ENCODE results near the gene PCDH1. TPM values are rescaled to one million over a fixed set of nuclear protein-coding genes. Genes with fewer than 3 reads are reported as not detected.
A peak's percentile ranks its signal among the peaks of the same experiment; 100 is the strongest.

Gene PCDH1
- total RNA-seq, 4 donors from 2014 or later: 19.9 to 55.5 (median 44.9) TPM

DNA sequence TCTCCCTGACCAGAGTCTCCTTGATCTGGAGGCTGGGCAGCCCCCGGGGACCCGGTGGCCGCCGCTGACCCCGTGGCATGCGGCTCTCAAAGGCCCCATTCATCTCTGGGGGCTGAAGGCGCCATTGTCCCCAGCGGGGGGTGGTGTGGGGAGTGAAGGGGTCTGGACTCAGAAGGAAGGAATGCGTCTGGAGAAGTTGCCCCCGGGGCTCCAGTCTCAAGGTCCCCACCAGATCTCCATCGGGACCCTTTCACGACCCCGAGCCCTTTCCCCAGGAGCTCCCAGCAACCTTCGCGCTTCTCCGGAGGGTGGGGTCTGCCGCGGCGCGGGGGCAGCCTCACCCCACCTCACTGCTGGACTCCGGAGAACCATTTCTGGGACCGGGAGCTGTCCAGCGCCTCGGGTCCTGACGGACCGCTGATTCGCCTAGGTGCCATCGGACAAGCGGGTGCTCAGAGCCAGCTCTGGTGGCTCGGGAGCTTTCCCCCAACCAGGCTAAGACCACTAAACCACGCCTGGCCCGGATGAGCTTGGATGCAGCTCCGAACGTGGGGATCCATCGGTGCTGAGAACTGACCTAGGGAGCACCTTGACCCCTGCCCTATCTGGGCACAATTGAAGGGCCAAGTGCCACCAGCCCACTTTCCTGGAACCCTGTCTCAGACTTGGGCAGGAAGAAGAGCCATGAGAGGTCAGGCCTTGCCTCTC, 5.1 kb upstream of the PCDH1 start:
- Histone ChIP-seq H3K9me3 (no peaks in the 10 kb centered on the region), H3K36me3 (no peaks in the 10 kb centered on the region), H3K4me1 (peaks cover 0 to 55% (median 19%) of the 10 kb centered on the region in 4 donors), H3K27me3 (peaks cover 0 to 22% of the 10 kb centered on the region in 2 donors), H3K27ac (peak overlapping the region in 2 of 4 donors; percentile 74 to 91), H3K4me3 (peak overlapping the region in 3 of 4 donors; percentile 9 to 32 (median 12))
- no peak for TF ChIP-seq EP300 (IDR thresholded peaks at IDR 0.05)
- WGBS, 2 donors: 1 to 2% methylated on average over 10 to 35 of the region's 35 CpGs
- no peak for DNase-seq (ENCODE audit: low spot score in 2 of 2)

DNA sequence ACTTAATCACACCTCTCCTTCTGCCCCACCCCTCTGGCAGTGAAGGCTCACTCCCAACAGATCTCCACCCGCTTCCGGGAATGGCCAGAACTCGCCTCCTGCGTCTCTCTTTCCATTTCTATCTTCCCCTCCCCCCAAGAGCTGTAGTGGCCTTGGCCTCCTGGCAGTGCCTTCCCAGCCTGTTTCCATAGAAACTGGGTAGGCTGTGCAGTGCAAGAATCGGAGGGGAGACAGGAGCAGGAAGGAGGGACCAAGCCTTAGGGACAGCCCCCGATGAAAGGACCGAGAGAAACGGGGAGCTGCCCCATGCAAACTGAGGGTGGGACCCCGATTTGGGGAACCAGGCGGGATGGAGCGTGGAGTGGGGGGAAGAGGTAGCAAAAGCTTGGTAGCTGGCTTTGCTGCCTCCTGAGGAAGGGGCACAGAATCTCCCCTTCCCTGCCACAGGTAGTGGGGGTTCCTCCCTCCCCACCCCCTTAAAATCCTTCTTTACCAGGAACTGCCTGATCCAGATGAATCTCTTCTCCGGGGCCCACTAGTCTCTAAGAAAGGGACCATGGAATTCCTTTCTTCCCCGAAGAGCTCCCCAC, 4.5 kb upstream of the PCDH1 start:
- TF ChIP-seq, protein P1, sequence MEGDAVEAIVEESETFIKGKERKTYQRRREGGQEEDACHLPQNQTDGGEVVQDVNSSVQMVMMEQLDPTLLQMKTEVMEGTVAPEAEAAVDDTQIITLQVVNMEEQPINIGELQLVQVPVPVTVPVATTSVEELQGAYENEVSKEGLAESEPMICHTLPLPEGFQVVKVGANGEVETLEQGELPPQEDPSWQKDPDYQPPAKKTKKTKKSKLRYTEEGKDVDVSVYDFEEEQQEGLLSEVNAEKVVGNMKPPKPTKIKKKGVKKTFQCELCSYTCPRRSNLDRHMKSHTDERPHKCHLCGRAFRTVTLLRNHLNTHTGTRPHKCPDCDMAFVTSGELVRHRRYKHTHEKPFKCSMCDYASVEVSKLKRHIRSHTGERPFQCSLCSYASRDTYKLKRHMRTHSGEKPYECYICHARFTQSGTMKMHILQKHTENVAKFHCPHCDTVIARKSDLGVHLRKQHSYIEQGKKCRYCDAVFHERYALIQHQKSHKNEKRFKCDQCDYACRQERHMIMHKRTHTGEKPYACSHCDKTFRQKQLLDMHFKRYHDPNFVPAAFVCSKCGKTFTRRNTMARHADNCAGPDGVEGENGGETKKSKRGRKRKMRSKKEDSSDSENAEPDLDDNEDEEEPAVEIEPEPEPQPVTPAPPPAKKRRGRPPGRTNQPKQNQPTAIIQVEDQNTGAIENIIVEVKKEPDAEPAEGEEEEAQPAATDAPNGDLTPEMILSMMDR (IDR thresholded peaks at IDR 0.05): no peak
- no peak for TF ChIP-seq EP300 (IDR thresholded peaks at IDR 0.05)
- TF ChIP-seq POLR2A (IDR thresholded peaks at IDR 0.05): no peak
- H3K9me3 ChIP-seq: no peaks in the 10 kb centered on the region
- peak overlapping the region in 2 of 4 donors; percentile 74 to 91 for H3K27ac ChIP-seq
- H3K27me3 ChIP-seq: peaks cover 0 to 25% of the 10 kb centered on the region in 2 donors
- DNase-seq (ENCODE audit: low spot score in 2 of 2): no peak
- peaks cover 0 to 59% (median 22%) of the 10 kb centered on the region in 4 donors for H3K4me1 ChIP-seq
- peak overlapping the region in 2 of 4 donors; percentile 12 to 32 for H3K4me3 ChIP-seq
- 8 to 14% methylated on average over 12 to 13 of the region's 13 CpGs for WGBS, 2 donors
- H3K36me3 ChIP-seq: no peaks in the 10 kb centered on the region

DNA sequence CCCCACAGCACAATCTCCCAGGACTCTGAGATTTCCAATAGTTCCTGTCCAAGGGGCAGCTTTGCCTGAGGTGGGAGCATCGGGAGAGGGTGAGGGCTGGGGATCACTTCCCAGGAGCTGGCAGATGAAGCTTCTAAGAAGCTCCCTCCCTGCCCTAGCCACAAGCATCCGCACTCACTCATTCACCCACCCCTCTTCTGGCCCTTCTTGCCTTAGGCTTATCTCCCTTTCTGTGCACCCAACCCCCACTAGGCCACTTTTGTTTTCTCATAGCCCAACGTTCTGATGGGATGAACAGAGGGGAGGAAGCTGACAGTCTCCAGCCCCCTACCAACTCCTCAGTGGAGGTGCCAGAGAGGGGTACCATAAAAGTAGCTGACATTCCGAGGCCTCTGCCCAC, 3.7 kb upstream of the PCDH1 start:
- no peaks in the 10 kb centered on the region for H3K36me3 ChIP-seq
- peaks cover 0 to 67% (median 26%) of the 10 kb centered on the region in 4 donors for H3K4me1 ChIP-seq
- TF ChIP-seq, protein P1 (IDR thresholded peaks at IDR 0.05): no peak
- no peak for TF ChIP-seq EP300 (IDR thresholded peaks at IDR 0.05)
- TF ChIP-seq POLR2A (IDR thresholded peaks at IDR 0.05): no peak
- H3K4me3 ChIP-seq: no peak overlapping the region
- peaks cover 0 to 33% of the 10 kb centered on the region in 2 donors for H3K27me3 ChIP-seq
- peak overlapping the region in 2 of 4 donors; percentile 74 to 91 for H3K27ac ChIP-seq
- H3K9me3 ChIP-seq: no peaks in the 10 kb centered on the region
- WGBS, 2 donors: 15 to 19% methylated on average over 4 of the region's 4 CpGs
- no peak for DNase-seq (ENCODE audit: low spot score in 2 of 2)

DNA sequence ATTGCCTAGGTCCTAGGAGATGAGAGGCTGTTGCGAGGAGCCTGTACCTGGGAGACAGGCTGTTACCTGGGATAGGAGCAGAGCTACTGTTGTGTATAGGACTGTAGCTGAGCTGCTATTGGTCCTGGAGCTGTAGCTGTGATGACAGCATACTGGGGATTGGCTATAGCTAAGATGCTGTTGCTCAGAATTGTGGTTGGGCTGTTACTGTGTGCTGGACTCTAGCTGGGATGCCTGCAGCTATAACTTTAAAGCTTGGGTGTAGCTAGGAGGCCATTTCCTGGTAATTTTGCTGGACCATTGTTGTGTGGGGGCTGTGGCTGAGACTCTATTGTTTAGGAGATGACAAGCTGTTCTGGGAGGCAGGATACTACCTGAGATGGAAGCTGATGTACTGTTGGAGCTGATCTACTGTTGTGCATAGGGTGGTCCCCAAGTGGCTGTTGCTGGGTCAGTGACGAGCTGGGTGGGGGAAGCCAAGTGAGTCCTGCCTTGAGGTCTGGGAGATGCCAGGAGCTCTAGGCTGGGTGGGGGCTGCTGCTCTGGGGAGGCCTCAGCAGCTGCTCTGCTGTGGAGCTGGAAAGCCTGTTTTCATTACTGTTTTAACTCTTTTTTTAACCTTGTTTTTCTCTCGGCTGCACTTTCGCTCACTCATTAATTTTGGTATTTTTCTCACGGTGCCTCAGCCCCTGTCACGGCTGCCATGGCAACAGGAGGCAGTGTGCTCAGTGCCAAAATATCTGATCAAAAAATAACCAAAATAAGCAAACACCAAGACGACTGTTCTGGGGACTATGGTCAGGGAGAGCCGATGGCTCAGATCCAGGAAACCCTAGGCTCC, 3.0 kb upstream of the PCDH1 start:
- Histone ChIP-seq H3K27ac (peak overlapping the region in 3 of 4 donors; percentile 60 to 91 (median 74)), H3K4me3 (no peak overlapping the region), H3K27me3 (peaks cover 0 to 40% of the 10 kb centered on the region in 2 donors), H3K4me1 (peaks cover 0 to 74% (median 33%) of the 10 kb centered on the region in 4 donors), H3K9me3 (no peaks in the 10 kb centered on the region), H3K36me3 (no peaks in the 10 kb centered on the region)
- WGBS, 2 donors: 14 to 21% methylated on average over 8 of the region's 8 CpGs
- TF ChIP-seq EP300 (IDR thresholded peaks at IDR 0.05) (no peak), POLR2A (IDR thresholded peaks at IDR 0.05) (no peak)
- TF ChIP-seq, protein P1 (IDR thresholded peaks at IDR 0.05): no peak
- no peak for DNase-seq (ENCODE audit: low spot score in 2 of 2)

DNA sequence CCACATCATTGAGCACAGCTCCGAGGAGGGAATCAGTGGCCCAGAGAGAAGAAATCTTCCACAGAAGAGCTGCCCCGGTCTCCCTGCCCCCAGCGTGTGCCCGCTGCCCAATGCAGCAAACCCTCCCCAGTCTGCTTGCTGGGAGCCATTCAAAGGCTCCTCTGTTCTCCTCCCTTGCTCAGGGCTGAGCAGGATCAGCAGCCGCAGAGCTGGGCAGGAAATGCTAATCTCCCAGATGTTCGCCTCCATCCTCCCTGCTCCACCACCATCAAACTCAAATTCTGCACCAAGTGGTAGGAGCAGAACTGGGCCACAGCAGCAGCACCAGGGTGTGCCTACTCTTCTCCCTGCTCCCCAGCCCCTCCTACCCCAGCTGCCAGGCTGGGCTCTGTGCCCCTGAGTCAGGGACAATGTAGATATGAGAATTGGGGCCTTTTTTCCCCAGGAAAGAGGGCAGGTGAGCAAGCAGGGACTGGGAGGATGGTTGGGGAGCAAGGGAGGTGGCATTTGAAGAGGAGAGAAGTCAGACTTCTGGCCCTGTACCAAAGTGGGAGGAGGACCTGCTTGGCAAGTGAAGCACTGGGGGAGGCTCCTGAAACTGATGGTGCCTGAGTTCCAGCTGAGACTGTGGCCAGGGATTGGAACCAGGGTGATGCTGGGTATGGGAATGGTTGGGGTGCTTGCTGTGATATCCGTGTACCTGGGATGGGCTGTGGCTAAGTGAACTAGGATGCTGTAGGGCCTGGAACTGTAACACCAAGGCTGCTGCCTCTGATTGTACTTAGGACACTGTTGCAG, 1.9 kb upstream of the PCDH1 start:
- H3K36me3 ChIP-seq: no peaks in the 10 kb centered on the region
- WGBS, 2 donors: 29% methylated on average over 7 of the region's 7 CpGs
- TF ChIP-seq, protein P1 (IDR thresholded peaks at IDR 0.05): no peak
- peaks cover 0 to 49% of the 10 kb centered on the region in 2 donors for H3K27me3 ChIP-seq
- no peak for DNase-seq (ENCODE audit: low spot score in 2 of 2)
- H3K4me3 ChIP-seq: no peak overlapping the region
- peaks cover 0 to 84% (median 39%) of the 10 kb centered on the region in 4 donors for H3K4me1 ChIP-seq
- H3K9me3 ChIP-seq: no peaks in the 10 kb centered on the region
- H3K27ac ChIP-seq: peak overlapping the region in 2 of 4 donors; percentile 87 to 91
